ENCODE measurements around the gene SCART1. TPM values are rescaled to one million over a fixed set of nuclear protein-coding genes. Genes with fewer than 3 reads are reported as not detected.

SCART1 gene
- 1 to 10 TPM in 4 of 5 donors, under 1 TPM in 1; 0.89 to 9.3 (median 8.1) TPM for total RNA-seq
- polyA plus RNA-seq, result under 1 TPM in 2 of 3 donors, not detected in 1; 0.43 to 0.44 TPM
- long read RNA-seq, donor 1, result 0 reads
- long read RNA-seq, donor 2, result 0 reads
- long read RNA-seq, donor 3, result 0 reads
- long read RNA-seq, donor 4, result 0 reads
- long read RNA-seq, donor 5, result 0 reads
- long read RNA-seq, donor 6, result 0 reads
- long read RNA-seq, donor 7, result 0 reads
- long read RNA-seq, donor 8, partial matches to known transcripts, result 0 of 1 reads
- long read RNA-seq, donor 8, other reads (novel, unspliced or antisense), result 0 of 1 reads
- long read RNA-seq, donor 9, result 0 reads
- long read RNA-seq, donor 10, result 0 reads

DNA sequence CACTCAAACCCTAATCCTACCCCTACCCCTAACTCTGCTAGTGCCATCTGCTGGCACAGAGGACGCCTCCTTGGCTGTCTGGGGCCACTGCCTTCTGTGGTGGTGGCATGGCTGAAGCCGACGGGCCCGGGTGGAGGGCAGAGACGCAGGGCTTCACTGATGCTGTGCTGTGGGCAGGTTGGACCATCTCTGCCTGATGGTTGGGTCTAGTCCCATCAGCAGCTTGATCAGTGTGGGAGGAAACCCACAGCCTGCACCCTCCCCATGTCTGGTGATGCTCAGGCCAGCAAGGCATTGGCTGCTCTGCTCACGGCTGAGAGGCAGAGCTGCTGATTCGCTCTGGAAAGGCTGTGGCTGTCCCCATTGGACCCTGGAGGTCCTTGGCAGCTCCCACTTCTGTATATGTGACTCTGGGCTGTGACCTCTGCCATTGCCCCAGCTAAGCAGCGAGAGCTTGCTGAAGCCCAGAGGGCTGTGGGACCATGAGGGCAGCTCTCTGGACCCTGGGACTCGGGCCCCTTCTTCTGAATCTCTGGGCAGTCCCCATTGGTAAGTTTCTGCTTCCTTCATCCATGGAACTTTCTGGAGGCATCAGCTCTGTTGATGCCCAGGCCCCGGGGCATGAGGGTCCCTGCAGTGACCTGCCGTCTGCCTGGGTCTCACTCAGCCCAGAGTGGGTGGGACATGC, at the start of gene SCART1:
Gene SCART1 (plus strand): TSS at position 430 of the 688 bp plus-strand sequence. CDS start 53 bp downstream, at position 483.
- TF ChIP-seq, protein P1, sequence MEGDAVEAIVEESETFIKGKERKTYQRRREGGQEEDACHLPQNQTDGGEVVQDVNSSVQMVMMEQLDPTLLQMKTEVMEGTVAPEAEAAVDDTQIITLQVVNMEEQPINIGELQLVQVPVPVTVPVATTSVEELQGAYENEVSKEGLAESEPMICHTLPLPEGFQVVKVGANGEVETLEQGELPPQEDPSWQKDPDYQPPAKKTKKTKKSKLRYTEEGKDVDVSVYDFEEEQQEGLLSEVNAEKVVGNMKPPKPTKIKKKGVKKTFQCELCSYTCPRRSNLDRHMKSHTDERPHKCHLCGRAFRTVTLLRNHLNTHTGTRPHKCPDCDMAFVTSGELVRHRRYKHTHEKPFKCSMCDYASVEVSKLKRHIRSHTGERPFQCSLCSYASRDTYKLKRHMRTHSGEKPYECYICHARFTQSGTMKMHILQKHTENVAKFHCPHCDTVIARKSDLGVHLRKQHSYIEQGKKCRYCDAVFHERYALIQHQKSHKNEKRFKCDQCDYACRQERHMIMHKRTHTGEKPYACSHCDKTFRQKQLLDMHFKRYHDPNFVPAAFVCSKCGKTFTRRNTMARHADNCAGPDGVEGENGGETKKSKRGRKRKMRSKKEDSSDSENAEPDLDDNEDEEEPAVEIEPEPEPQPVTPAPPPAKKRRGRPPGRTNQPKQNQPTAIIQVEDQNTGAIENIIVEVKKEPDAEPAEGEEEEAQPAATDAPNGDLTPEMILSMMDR (IDR thresholded peaks at IDR 0.05), result no peak
- TF ChIP-seq POLR2AphosphoS5 (IDR thresholded peaks at IDR 0.05), result no peak
- Histone ChIP-seq H3K36me3 (peaks cover 0 to 18% (median 0%) of the 10 kb centered on the region in 4 donors), H3K27ac (no peak within 1 kb of the TSS), H3K4me3 (no peak within 1 kb of the TSS), H3K27me3 (no peaks in the 10 kb centered on the region), H3K9me3 (peaks cover 4 to 8% (median 6%) of the 10 kb centered on the region in 4 donors), H3K4me1 (no peaks in the 10 kb centered on the region)
- intact Hi-C loops (cut with DNase I; ENCODE audit: low total_unique reads), result no loop called here
- DNase-seq, result no peak
- 82 to 89% (median 84%) methylated on average over 10 to 11 of the region's 11 CpGs for whole genome bisulfite sequencing, 5 donors

DNA sequence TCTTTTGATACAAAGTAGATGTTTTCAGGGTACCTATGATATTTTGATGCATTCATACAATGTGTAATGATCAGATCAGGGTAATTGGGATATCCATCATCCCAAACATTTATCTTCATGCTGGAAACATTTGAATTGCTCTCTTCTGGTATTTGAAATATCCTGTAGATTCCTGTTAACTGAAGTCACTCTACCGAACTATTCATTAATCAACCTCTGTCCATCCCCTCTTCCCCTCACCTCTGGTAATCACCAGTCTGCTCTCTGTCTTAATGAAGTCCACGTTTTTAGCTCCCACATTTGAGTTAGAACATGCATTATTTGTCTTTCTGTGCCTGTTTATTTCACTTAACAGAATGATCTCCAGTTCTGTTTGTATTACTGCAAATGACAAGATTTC, 48.5 kb upstream of the SCART1 start:
- 52 to 67% (median 58%) methylated on average over 2 of the region's 2 CpGs for WGBS, 5 donors
- Histone ChIP-seq H3K4me1 (peaks cover 0 to 11% (median 6%) of the 10 kb centered on the region in 4 donors), H3K27ac (no peak overlapping the region), H3K9me3 (peaks cover 0 to under 1% (median 0%) of the 10 kb centered on the region in 4 donors), H3K27me3 (no peaks in the 10 kb centered on the region), H3K4me3 (no peak overlapping the region), H3K36me3 (peaks cover 22 to 99% (median 95%) of the 10 kb centered on the region in 4 donors)
- no peak for DNase-seq
- TF ChIP-seq POLR2AphosphoS5 (IDR thresholded peaks at IDR 0.05), result no peak
- TF ChIP-seq, protein P1 (IDR thresholded peaks at IDR 0.05), result no peak
- TF ChIP-seq POLR2A (IDR thresholded peaks at IDR 0.05), result no peak
- no peak for TF ChIP-seq EP300 (IDR thresholded peaks at IDR 0.05)
- intact Hi-C loops (cut with DNase I; ENCODE audit: low total_unique reads), result no loop called here

DNA sequence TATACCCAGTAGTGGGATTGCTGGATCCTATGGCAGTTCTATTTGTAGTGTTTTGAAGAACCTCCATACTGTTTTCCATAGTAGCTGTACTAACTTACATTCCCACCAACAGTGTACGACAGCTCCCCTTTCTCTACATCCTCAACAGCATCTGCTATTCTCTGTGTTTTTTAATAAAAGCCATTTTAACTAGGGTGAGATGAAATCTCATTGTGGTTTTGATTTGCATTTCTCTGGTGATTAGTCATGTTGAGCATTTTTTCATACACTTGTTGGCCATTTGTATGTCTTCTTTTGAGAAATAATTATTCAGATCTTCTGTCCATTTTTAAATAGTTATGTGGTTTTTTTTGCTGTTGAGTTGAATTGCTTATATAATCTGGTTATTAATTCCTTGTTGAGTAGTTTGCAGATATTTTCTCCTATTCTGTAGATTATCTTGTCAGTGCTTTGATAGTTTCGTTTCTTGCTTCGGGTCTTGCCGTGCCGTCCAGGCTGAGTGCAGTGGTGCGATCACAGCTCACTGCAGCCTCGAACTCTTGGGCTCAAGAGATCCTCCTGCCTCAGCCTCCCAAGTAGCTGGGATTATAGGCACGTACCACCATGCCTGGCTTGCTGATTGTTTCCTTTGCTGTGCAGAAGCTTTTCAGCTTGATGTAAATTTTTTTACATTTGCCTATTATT, 47.8 kb upstream of the SCART1 start:
- 80 to 96% (median 91%) methylated on average over 8 of the region's 8 CpGs for WGBS, 5 donors
- peaks cover 29 to 99% (median 95%) of the 10 kb centered on the region in 4 donors for H3K36me3 ChIP-seq
- intact Hi-C loops (cut with DNase I; ENCODE audit: low total_unique reads), result no loop called here
- no peak overlapping the region for H3K27ac ChIP-seq
- peaks cover 0 to 8% (median 5%) of the 10 kb centered on the region in 4 donors for H3K9me3 ChIP-seq
- TF ChIP-seq POLR2AphosphoS5 (IDR thresholded peaks at IDR 0.05) (no peak), POLR2A (IDR thresholded peaks at IDR 0.05) (no peak), EP300 (IDR thresholded peaks at IDR 0.05) (no peak)
- TF ChIP-seq, protein P1 (IDR thresholded peaks at IDR 0.05), result no peak
- no peaks in the 10 kb centered on the region for H3K27me3 ChIP-seq
- no peak overlapping the region for H3K4me3 ChIP-seq
- peaks cover 0 to 3% (median under 1%) of the 10 kb centered on the region in 4 donors for H3K4me1 ChIP-seq
- peak in 1 of 2 donors; percentile 13 for DNase-seq

Measured in stomach (tissue), 19 donors.